ENCODE data around the gene KMT2D.

KMT2D gene

GRCh38 chr12:49093792-49094159, 33.2 kb upstream of the KMT2D start:
- peak overlapping the region in 1 of 2 donors; percentile 0 for H3K4me3 ChIP-seq (replicated peaks in 1 of 2; ENCODE audit: low read depth in 2 of 2, low read length in 2 of 2)
- TF ChIP-seq CTCF (IDR thresholded peaks at IDR 0.05; ENCODE audit: low read depth, low read length), result no peak
- DNase-seq (ENCODE audit: low read depth in 2 of 2), result no peak

GRCh38 chr12:49092816-49093406, 32.3 kb upstream of the KMT2D start:
- no peak for TF ChIP-seq CTCF (IDR thresholded peaks at IDR 0.05; ENCODE audit: low read depth, low read length)

GRCh38 chr12:49092086-49092815, 31.7 kb upstream of the KMT2D start:
- peak overlapping the region; percentile 25 to 35 for H3K4me3 ChIP-seq (replicated peaks in 1 of 2; ENCODE audit: low read depth in 2 of 2, low read length in 2 of 2)
- peak; percentile 51 for TF ChIP-seq CTCF (IDR thresholded peaks at IDR 0.05; ENCODE audit: low read depth, low read length)
- DNase-seq (ENCODE audit: low read depth in 2 of 2), result peak in 1 of 2 donors; percentile 48

More at GRCh38 chr12:49092816-49093406, 32.3 kb upstream of the KMT2D start:
- no peak for DNase-seq (ENCODE audit: low read depth in 2 of 2)
- H3K4me3 ChIP-seq (replicated peaks in 1 of 2; ENCODE audit: low read depth in 2 of 2, low read length in 2 of 2), result no peak overlapping the region

- DNase-seq (ENCODE audit: low read depth in 2 of 2), result peak in 1 of 2 donors; percentile 47
- H3K4me3 ChIP-seq (replicated peaks in 1 of 2; ENCODE audit: low read depth in 2 of 2, low read length in 2 of 2), result peak overlapping the region; percentile 25 to 35
- no peak for TF ChIP-seq CTCF (IDR thresholded peaks at IDR 0.05; ENCODE audit: low read depth, low read length)
These were observed 31.2 kb upstream of the KMT2D start for GRCh38 chr12:49091836-49092085.

GRCh38 chr12:49091056-49091835, 30.7 kb upstream of the KMT2D start:
- no peak for DNase-seq (ENCODE audit: low read depth in 2 of 2)
- no peak for TF ChIP-seq CTCF (IDR thresholded peaks at IDR 0.05; ENCODE audit: low read depth, low read length)
- no peak overlapping the region for H3K4me3 ChIP-seq (replicated peaks in 1 of 2; ENCODE audit: low read depth in 2 of 2, low read length in 2 of 2)

- peak; percentile 16 for TF ChIP-seq CTCF (IDR thresholded peaks at IDR 0.05; ENCODE audit: low read depth, low read length)
- peak overlapping the region; percentile 38 to 43 for H3K4me3 ChIP-seq (replicated peaks in 1 of 2; ENCODE audit: low read depth in 2 of 2, low read length in 2 of 2)
- DNase-seq (ENCODE audit: low read depth in 2 of 2), result peak; percentile 58 to 59
These were observed 29.5 kb upstream of the KMT2D start for GRCh38 chr12:49089821-49090773.
